Colon (tissue), 2 donors: ENCODE measurements around the gene MAP3K14.

ENCODE experiments used
- FAIRE-seq: peaks from 2 replicates; lab custom pipeline; 2012; peaks lifted over from hg19 to GRCh38; lab: Jason Lieb, UNC
- donor health status: control.
- donor health status: control.

The MAP3K14 gene

DNA sequence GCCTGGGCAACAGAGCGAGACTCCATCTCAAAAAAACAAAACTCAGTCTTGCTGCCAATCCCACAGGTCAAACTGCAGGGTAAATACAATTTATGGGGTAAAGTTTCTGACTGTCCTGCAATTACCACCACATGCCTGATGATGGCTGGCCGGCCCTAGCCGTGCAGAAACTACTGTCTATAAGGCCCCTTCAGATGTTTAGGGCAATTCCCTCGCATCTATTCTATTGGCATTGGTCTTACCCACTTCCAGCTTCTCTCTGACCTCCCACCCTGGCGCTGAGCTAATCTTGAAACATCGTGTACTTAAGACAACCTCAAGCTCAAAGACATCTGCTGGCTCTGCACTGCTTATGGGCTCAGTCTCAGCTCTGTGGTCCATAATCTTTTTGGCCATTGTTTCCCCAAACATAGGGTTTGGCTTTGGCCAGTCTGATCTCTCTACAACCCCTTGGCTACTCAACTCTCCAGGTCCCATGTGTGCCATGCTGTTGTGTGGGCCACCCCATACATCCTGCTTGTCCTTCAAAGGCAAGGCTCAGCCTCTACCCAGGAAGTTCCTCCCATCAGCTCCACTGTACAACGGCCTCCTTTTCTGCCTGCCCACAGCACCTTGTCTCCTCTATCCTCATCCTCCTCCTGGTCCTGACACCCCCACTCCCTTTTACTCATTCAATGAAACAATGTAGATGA is 16.6 kb downstream of the MAP3K14 start:
- no peak for FAIRE-seq

DNA sequence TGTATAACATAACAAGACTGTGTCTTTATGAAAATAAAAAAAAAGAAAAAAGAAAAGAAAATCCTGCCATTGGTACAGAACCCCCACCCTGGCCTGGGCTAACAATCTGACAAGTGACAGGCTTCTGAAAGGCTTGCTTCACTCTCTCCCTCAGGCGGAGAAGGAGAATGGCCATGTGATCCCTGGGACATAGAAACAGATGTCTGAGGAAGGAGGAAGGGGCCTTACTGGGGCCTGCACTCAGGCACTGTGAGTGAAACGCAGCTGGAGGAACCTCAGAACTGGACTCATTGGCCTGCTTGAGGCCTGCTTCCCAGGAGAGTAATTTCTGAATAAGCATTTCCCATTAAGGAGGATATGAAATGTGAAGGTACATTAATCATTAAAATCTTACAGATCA is 17.5 kb downstream of the MAP3K14 start:
- no peak for FAIRE-seq

DNA sequence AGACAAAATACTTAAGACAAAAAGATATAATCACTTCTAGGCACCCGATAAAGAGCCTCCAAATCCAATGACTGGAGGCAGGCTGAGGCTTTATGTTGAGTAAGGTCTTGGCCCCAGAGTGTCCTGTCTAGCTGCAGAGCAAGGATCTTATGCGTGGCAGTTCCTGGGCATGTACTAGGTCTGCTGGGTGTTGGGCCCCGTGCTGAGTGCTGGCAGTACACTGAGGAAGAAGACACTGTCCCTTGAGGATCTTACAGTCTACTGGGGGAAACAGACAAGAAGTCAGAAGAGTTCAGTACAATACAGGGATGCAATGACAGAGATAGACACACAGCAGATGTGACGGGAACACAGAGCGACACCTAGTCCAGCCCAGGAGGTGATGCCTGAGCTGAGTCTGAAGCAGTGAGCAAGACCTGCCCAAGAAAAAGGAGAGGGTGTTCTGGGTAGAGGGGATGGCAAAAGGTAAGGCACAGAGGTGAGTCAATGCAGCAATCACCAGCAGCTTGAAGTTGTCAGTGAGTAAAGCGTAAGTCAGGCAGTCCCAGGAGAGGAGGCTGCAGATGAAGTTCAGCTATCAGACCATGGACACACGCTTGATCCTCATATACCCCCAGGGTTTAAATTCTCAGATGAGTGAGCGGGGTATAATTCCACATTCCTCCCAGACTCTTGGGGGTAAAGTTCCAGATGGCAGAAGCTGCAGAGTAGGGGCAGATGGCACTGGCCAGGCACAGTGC is 18.1 kb downstream of the MAP3K14 start:
- no peak for FAIRE-seq

DNA sequence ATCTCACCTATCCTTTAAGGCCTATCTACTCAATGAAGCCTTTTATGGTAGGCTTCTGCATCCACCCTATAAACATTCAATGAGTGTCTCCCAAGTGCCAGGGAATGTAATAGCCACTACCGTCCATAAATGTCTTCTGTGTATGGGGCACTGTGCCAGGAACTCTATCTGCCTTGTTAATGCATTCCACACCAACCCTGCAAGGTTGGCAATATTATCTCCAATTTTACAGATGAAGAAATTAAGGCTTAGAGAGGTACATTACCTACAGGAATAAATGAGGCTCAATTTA is 20.0 kb downstream of the MAP3K14 start:
- no peak for FAIRE-seq

DNA sequence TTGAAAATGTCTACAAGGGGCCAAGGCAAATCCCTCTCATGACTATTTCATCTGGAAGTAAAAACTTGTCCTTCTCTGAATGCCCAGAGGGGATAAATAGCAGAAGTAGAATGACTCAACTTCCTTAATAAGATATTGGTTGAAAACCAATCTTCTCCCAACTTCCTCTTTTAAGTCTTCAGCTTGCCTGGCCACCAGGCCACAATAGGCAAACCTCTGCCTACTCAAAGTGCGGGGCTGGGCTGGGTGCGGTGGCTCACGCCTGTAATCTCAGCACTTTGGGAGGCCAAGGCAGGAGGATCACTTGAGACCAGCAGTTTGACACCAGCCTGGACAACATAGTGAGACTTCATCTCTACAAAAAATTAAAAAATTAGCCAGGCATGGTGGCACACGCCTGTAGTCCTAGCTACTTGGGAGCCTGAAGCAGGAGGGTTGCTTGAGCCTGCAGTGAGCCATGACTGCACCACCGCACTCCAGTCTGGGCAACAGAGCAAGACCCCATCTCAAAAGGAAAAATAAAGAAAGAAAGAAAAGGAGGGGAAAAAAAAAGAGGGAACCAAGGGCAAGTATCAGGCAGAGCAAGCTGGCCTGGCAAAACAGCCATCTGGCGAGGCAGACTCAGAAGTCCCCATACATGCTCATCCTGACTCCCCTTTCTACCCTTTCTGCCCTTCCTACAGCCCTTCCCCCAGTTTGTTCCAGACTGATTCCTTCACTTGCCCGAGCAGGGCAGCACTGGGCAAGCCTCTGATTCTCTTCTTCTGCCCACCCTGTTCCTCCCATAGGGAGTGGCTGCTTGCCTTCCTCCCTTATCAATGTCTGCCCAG is 20.6 kb downstream of the MAP3K14 start:
- no peak for FAIRE-seq

DNA sequence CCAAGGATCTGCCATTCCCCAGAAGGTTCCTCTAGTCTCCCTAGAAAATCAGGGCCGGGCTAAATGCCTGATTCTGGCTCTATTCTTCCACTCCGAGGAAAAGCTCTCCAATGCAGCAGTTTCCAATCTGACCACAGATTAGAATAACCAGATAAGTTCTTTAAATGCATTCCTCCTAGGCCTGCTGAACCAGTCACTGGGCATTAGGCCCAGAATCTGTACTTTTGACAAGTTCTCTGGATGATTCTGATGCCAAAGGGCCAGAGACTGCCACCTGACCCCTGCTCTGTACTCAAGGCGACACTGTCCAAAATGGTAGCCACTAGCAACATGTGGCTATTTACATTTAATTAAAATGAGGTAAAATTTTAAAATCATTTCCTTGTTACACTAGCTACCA is 22.3 kb downstream of the MAP3K14 start:
- FAIRE-seq = no peak

DNA sequence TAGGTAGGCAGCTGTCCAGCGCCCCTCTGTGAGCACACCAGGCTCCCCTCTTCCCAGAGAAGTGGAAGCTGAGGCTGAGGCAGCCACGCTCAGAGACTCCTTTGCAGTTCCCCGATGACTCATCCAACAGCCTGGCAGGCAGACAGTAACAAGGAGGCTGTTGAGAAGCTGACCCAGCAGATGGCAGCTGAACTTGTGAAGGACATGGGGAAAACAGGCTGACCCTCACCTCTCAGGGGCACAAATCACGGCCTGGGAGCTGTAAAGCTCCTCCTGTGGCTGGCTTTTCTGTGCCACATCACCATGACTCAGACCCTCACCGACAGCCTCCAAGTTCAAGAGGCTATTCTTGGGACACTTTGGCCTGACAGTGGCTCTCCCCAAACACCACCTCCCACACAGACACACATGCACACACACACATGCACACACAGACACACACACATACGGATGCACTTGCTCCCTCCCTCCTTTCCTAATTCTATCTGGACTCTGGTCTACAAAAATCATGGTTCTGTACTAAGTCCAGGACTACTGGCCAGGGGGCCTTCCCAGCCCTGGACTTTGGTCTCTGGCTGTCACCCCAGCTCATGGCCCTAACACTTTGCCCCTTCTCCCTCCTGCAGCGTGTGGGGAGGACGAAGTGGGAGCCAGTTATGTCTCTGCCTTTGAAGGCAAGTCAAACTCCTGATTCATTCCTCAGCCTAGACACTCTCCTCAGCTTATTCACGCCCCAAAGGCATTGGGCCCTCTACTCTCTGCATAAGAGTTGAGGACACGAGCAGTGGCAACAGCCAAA is 23.2 kb downstream of the MAP3K14 start:
- FAIRE-seq = no peak

DNA sequence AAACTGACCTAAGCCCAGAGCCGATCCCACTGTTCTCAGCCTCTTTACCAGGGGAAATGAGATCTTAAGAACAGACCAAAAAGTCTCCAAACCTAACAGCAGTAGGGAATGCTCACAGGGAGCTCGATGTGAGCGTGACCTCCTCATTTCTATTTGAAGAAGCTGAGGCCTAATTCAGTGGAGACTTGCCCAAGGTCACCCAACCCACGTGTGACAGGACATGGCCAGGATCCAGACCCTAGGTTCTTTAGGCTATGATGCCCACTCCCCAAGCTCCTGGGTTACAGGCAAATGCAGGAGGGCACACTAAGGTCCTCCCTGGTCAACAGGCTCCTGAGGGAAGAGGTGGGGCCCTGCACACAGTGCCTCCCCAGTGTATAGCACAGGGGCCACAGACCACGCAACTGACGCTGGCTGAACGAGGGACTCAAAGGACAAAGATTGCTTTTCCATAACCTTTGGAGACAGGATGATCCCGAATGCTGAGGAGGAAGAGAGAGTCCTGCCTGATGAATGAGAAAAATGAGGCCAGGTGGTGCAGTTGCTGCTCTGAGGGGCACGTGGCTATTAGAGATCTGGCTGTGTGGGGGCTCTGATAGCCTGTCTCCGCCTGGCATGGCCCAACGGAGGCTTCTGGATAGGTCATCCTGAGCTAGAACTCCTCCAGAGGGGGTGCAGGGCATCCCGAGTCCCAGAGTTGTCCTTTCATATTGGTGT is 24.0 kb downstream of the MAP3K14 start:
- no peak for FAIRE-seq

DNA sequence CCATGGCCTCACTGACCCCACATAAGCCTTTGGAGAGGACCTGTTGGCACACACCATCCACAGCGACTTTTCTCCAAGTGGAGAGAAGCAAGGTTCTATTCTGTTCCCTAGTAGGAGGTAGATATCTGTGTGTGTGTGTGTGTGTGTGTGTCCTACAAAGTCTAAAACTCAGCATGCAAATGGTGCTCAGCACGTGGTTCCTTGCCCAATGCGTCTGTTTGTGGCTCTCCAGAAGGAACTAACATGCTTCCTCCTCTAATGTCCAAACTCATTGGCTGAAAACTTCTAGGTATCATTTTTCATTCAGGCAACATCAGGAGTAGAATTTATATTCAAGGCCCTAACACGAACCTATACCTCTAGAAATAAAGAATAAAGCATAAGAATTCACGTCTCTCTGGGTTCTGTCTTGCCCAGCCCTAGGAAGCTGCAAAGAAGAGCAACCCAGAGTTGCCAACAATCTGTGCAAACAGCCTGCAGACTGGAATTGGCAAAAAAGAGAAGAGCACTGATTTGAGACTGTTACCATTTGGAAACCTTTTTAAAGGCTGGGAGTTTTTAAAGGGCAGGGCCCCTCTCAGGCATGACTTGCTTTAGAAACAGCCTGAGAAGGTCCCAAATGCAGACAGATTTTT is 25.5 kb downstream of the MAP3K14 start:
- no peak for FAIRE-seq

DNA sequence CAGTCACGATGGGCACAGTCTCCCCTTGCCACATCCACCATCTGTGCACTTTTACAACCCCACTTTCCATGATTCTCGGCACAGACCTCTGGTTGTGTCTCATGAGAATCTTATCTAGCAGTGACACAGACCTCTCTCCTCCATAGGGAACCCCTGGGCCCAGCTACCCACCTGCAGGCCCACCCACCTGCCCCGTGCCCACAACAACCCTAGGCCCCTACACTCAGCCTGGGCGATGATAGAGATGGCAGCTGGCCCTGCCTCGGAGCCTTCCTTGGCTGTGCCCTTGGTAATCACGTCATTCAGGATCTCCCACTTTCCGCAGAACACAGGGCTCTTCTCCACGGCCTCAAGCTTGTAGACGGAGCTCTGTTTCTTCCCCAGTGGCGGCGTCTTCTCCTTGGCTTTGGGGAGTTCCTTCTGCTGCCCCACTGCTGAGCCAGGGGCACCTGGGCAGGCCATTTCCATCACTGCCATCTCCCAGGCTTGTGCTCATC is 26.5 kb downstream of the MAP3K14 start:
- FAIRE-seq = no peak

DNA sequence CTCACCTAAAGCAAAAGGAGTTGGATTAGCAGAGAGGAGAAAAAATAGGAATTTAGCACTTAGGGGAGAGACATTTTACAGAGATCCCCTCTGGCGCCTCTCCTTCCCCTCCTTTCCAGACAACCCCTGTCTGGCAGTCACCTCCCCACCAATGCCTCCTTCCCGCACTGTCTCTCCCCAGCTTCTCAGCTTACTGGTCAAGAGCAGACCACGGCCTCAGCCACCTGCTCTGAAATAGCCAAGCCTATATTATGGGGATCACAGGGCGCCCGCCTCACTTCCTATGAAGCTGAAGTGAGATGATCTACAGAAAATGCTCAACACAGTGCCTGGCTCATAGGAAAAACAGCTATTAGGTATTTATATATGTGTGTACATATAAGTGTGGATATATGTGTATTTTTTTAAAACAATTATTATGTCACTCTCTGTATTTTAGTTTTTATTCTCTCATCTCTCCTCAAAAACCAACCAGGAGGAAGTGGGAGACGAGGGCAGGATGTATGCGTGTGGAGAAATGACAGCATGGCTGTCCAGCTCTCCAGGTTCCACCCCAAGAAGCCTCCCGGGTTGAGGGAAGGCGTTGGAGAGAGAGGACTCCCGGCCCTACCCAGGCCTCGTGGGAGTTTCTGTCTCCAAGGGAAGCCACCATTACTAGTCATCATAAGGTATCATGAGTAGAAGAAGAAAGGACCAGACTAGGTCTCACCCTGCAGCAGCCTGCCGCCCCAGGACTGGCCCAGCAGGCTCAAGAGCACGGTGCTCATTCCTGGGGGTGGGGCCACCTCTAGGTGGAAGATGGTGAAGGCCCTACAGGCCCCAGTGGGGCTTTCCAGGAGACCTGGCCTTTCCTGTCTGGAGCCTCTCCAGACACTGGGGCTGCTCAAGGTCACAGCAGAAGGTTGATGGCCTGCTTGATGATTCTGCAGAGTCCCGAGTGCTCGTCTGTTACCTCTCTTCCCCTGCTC is 27.2 kb downstream of the MAP3K14 start:
- no peak for FAIRE-seq

DNA sequence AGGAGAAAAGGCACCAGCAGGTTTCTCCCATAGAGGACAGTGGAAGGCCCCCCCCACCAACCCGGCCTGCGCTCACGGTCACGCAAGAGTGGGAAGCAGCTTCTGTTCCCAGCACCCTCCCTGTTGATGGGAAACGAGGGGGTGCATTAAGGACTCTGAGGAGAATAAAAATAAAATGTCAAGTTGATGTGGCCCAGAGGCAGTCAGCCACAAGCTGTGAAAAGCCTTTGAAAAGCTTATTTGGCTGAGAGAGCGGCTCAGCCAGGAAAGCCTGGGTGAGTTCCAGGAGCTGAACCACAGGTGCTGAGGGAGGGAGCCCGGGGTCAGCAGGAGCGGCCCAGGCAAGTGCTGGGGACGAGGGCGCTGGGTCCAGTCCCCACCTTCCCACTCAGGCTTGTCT is 28.0 kb downstream of the MAP3K14 start:
- FAIRE-seq = no peak

DNA sequence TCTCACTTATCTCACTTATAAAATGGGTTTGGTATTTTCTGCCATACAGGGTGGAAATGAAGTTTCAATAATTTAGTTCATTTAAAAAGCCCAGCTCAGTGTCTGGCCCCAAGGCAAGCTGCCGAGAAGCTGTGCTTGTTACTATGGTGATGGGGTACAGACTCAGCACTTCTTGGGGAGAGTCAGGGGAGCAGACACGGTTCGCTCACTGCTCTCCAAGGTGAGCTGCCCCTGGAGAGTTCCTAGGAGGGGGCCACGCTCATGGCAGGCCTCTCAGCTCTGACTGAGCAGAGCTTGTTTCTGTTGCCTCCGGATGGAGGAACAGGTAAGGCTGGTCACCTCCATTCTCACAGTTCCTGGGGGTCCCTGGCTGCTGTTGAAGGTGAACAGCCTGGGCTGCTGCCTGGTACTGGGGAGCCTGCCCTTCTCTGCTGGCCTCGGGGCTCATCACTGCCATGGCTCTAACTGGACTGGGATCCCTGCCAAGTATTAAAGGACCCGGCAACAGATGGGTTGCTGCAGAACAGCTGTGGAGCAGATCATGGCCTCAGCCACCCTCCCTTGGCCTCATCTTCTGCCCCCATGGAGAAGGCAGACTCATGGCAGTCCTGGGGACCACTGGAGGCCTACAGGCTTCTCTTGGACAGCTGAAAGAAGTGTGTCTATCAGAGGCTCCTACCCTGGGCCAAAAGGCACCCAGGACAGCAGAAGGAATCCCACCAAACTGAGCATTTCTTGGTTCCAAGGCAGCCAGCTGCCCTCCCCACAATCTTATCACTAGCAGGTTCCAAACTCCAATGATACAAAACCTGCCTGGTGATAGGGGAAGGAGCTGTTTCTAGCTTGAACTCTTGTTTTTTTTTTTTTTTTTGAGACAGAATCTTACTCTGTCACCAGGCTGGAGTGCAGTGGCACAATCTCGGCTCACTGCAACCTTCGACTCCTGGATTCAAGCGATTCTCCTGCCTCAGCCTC is 29.0 kb downstream of the MAP3K14 start:
- FAIRE-seq = no peak

DNA sequence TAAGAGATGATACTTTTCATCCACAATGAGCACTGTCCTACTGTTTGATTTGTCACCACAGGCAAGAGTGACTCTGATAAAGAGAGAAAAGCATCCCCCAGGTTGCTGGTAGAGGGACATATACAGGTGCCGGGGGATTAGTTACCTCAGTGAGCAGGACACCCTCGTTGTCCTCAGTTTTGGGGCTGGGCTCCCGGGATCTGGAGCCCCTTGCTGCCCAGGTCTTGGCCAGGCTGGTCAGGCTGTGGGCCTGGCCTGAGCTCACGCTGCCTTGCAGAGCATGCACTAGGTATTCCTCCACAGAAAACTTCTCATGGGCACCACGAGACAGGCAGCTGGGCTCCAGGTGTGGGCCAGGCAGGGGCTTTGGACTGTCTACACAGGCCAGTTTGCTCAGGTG is 30.5 kb downstream of the MAP3K14 start:
- no peak for FAIRE-seq

DNA sequence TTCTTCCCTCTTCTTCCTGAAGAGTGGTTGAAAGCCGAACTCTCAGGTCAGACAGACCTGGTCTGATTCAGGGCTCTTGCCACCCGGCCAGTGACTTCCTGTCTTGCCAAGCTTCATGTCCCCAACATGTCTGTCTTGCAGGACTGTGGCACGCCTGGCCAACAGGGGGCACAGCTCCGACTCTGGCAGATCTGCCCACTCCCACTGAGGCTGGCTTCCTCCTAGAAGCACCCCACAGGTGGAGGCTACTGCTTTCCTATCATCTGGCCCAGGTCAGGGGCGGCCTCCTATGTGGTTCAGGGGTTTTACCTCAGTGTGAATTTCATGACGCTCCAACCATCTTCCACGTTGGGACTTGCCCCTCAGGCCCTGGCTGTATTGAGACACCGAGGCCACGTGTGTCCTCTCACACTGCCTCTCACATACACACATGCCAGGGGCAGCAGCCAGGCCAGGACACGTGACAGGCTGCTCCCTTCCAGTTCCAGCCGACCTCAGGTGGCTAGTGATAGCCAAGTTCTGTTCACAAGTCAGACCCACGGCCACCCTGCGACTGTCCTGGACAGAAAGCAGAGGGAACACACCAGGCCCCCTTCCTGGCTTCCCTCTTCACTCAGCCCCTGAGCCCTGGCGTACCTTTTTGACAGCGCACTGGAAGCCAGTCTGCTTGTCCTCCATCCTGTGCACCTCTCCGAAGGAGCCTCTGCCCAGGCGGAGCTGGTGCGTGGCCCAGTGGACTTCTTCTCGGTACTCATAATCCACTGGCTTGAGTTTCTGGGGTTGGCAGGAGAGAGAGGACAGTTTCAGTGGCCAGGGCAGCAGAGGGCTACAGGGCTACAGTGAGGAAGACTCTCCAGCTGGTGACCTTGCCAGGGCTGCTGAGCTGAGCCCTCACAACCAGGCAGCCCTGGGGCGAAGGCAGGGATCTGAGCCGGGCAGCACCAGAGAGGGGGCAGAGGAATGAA is 32.4 kb downstream of the MAP3K14 start:
- no peak for FAIRE-seq

DNA sequence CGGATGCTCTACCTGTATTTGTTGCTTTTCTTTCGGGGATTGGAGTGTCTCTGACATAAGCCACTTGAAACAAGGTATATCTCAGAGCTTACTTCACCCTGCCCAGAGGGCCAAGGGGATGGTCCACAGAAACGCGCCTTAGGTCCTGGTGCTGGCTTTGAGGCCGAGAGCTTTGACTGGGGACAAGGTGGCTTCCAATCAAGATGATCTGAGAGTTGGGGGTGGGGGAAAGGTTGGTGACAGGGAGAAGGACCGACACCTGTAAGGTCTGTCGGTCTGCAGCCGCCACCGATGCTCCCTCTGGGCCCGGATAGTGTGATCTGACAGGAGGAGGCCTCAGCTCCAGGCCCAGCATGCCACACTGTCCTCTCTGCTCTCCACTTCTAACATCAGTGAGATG is 33.1 kb downstream of the MAP3K14 start:
- FAIRE-seq = no peak
